Transverse colon (tissue), 3 donors: ENCODE results near the gene SAMD1.

Experiments used
- POLR2A ChIP-seq: fragments of 450-650 bp; IDR thresholded peaks from one replicate; pipeline ENCODE4 v1.6.1; 2016; ENCODE audit warnings: antibody characterized with exemption, mild to moderate bottlenecking, moderate library complexity
- TF ChIP-seq, protein P1 (sequence below), 5 experiments: fragments of 200-600 bp in 3 of 5; fragments of 450-650 bp in 2 of 5; sonication (generic) in 3 of 5; IDR thresholded peaks; 1 replicate in 2 of 5; 2 replicates in 3 of 5; pipeline ENCODE4 v1.5.1; 2016 to 2017; ENCODE audit warnings: antibody characterized with exemption in 5 of 5, inconsistent platforms in 3 of 5, mild to moderate bottlenecking in 2 of 5, moderate library complexity in 1 of 5

DNA sequence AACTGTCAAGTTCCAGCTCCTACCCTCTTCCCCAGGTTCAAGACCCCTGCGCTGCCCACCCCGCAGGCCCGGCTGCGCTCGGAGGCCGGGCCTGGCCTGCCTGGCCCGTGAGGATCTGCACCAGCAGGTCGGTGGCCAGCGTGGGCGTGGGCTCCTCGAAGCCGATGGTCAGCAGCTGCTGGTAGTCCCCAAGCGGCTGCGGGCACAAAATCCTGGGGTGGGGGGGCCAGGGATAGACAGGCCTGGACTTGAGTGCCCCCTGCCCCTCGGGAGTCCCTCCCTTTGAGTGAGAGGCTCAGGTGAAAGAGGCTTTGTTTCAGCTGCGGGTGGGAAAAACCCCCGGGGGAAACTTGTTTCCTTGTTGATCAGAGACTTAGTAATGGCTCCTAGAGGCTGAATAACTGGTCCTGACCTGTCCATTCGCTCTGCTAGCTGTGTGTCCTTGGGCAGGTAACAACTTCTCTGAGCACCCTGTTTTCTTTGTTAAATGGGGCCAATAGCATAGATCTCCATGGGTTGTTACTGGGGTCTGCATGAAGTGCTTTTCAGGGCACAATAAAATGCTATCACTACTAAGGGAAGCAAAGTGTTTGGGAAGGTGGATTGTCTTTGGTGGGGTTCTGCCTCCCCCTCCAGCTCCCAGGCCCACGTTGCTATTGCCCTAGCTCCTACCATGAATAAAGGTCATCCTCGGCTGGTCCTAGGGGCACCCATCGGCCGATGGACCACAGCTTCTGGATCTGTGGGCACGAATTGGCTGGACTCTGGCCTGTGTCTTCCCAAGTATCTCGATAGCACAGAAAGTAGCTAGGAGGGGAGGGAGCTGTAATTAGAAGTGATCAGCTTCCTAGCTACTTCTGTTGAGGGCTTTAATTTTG, 8.5 kb downstream of the SAMD1 start:
- TF ChIP-seq POLR2A, result no peak
- TF ChIP-seq, protein P1, sequence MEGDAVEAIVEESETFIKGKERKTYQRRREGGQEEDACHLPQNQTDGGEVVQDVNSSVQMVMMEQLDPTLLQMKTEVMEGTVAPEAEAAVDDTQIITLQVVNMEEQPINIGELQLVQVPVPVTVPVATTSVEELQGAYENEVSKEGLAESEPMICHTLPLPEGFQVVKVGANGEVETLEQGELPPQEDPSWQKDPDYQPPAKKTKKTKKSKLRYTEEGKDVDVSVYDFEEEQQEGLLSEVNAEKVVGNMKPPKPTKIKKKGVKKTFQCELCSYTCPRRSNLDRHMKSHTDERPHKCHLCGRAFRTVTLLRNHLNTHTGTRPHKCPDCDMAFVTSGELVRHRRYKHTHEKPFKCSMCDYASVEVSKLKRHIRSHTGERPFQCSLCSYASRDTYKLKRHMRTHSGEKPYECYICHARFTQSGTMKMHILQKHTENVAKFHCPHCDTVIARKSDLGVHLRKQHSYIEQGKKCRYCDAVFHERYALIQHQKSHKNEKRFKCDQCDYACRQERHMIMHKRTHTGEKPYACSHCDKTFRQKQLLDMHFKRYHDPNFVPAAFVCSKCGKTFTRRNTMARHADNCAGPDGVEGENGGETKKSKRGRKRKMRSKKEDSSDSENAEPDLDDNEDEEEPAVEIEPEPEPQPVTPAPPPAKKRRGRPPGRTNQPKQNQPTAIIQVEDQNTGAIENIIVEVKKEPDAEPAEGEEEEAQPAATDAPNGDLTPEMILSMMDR (IDR thresholded peaks at IDR 0.05), result no peak
